Measurements from ENCODE around the gene GPR142. TPM values are rescaled to one million over a fixed set of nuclear protein-coding genes. Genes with fewer than 3 reads are reported as not detected.
A peak's percentile ranks its signal among the peaks of the same experiment; 100 is the strongest.

GPR142 gene
- total RNA-seq, 1 experiment from 2014 or later: not detected

GRCh38 chr17:74393346-74393942 lies 26.1 kb downstream of the GPR142 start:
- POLR2A ChIA-PET (ENCODE audit: unreplicated experiment): no interaction called here
- no peak overlapping the region for H3K9ac ChIP-seq (ENCODE audit: low read length)
- H3K4me1 ChIP-seq (ENCODE audit: insufficient read depth, low read length): peaks cover 17% of the 10 kb centered on the region
- H3K9me3 ChIP-seq (ENCODE audit: low read length): no peaks in the 10 kb centered on the region
- H4K20me1 ChIP-seq (ENCODE audit: low read length): no peaks in the 10 kb centered on the region
- no peaks in the 10 kb centered on the region for H3K9me2 ChIP-seq (replicated peaks; ENCODE audit: low read length)
- no peak for TF ChIP-seq CTCF (conservative IDR thresholded peaks at IDR 0.05; ENCODE audit: low read depth, low read length)
- no peak for TF ChIP-seq EZH2phosphoT487 (IDR thresholded peaks at IDR 0.05; ENCODE audit: borderline replicate concordance, low read length)
- TF ChIP-seq EZH2 (IDR thresholded peaks at IDR 0.05; ENCODE audit: low read length, unreplicated experiment): no peak
- CTCF ChIA-PET: interaction anchor here (0.6 to 0.7 kb wide), 2 partner anchors 14 to 15 kb away, joined by 4 to 7 read pairs; no protein-coding TSS in a partner anchor
- BruUV-seq (replicated peaks): no TSS peak
- no peak overlapping the region for H3K4me2 ChIP-seq (ENCODE audit: low read length)
- DNase-seq (no peak), ATAC-seq (no peak)
- H3K27ac ChIP-seq (ENCODE audit: low read length): no peak overlapping the region
- H3K36me3 ChIP-seq (ENCODE audit: low read depth, low read length): no peaks in the 10 kb centered on the region
- H3F3A ChIP-seq (ENCODE audit: low read length, unreplicated experiment): no peaks in the 10 kb centered on the region
- no peak overlapping the region for H3K4me3 ChIP-seq (ENCODE audit: low read length)
- no peaks in the 10 kb centered on the region for H3K79me2 ChIP-seq (ENCODE audit: low read length)
- H3K27me3 ChIP-seq (ENCODE audit: low read length): no peaks in the 10 kb centered on the region
- no peak overlapping the region for H2AFZ ChIP-seq (ENCODE audit: low read length)
- intact Hi-C loops (cut with micrococcal nuclease): no loop called here

GRCh38 chr17:74394275-74394950 lies 27.1 kb downstream of the GPR142 start:
- peak overlapping the region; percentile 58 for H3K4me2 ChIP-seq (ENCODE audit: low read length)
- ChIA-PET POLR2A (ENCODE audit: unreplicated experiment) (no interaction called here), CTCF (interaction anchor here (0.6 to 1.4 kb wide), 3 partner anchors 14 to 59 kb away, joined by 3 to 7 read pairs (median 4); no protein-coding TSS in a partner anchor)
- TF ChIP-seq EZH2 (IDR thresholded peaks at IDR 0.05; ENCODE audit: low read length, unreplicated experiment): no peak
- no peak for TF ChIP-seq CTCF (conservative IDR thresholded peaks at IDR 0.05; ENCODE audit: low read depth, low read length)
- TF ChIP-seq EZH2phosphoT487 (IDR thresholded peaks at IDR 0.05; ENCODE audit: borderline replicate concordance, low read length): no peak
- H3K27me3 ChIP-seq (ENCODE audit: low read length): no peaks in the 10 kb centered on the region
- no peaks in the 10 kb centered on the region for H3K36me3 ChIP-seq (ENCODE audit: low read depth, low read length)
- H2AFZ ChIP-seq (ENCODE audit: low read length): peak overlapping the region; percentile 79; the same call in 1 of the 2 replicates
- BruUV-seq (replicated peaks): no TSS peak
- H3K4me3 ChIP-seq (ENCODE audit: low read length): no peak overlapping the region
- intact Hi-C loops (cut with micrococcal nuclease): no loop called here
- ATAC-seq (peak; percentile 29), DNase-seq (no peak)
- no peaks in the 10 kb centered on the region for H4K20me1 ChIP-seq (ENCODE audit: low read length)
- H3K27ac ChIP-seq (ENCODE audit: low read length): peak overlapping the region; percentile 21
- no peaks in the 10 kb centered on the region for H3K9me3 ChIP-seq (ENCODE audit: low read length)
- no peaks in the 10 kb centered on the region for H3F3A ChIP-seq (ENCODE audit: low read length, unreplicated experiment)
- peaks cover 17% of the 10 kb centered on the region for H3K4me1 ChIP-seq (ENCODE audit: insufficient read depth, low read length)
- H3K9me2 ChIP-seq (replicated peaks; ENCODE audit: low read length): no peaks in the 10 kb centered on the region
- H3K9ac ChIP-seq (ENCODE audit: low read length): no peak overlapping the region
- H3K79me2 ChIP-seq (ENCODE audit: low read length): no peaks in the 10 kb centered on the region

GRCh38 chr17:74394977-74395376 lies 27.7 kb downstream of the GPR142 start:
- intact Hi-C loops (cut with micrococcal nuclease): no loop called here
- POLR2A ChIA-PET (ENCODE audit: unreplicated experiment): no interaction called here
- Histone ChIP-seq H3K9ac (ENCODE audit: low read length) (no peak overlapping the region), H3K9me2 (replicated peaks; ENCODE audit: low read length) (no peaks in the 10 kb centered on the region), H3K9me3 (ENCODE audit: low read length) (no peaks in the 10 kb centered on the region), H3K4me3 (ENCODE audit: low read length) (no peak overlapping the region), H3K27ac (ENCODE audit: low read length) (peak overlapping the region; percentile 21), H4K20me1 (ENCODE audit: low read length) (no peaks in the 10 kb centered on the region), H3K79me2 (ENCODE audit: low read length) (no peaks in the 10 kb centered on the region), H3K4me2 (ENCODE audit: low read length) (peak overlapping the region; percentile 58), H3K36me3 (ENCODE audit: low read depth, low read length) (no peaks in the 10 kb centered on the region), H3F3A (ENCODE audit: low read length, unreplicated experiment) (no peaks in the 10 kb centered on the region), H3K4me1 (ENCODE audit: insufficient read depth, low read length) (peaks cover 17% of the 10 kb centered on the region), H3K27me3 (ENCODE audit: low read length) (no peaks in the 10 kb centered on the region), H2AFZ (ENCODE audit: low read length) (peak overlapping the region; percentile 79)
- TF ChIP-seq EZH2phosphoT487 (IDR thresholded peaks at IDR 0.05; ENCODE audit: borderline replicate concordance, low read length) (no peak), CTCF (conservative IDR thresholded peaks at IDR 0.05; ENCODE audit: low read depth, low read length) (no peak), EZH2 (IDR thresholded peaks at IDR 0.05; ENCODE audit: low read length, unreplicated experiment) (no peak)
- no TSS peak for BruUV-seq (replicated peaks)
- DNase-seq (peak; percentile 81), ATAC-seq (peak; percentile 92)
- CTCF ChIA-PET: interaction anchor here (1.4 kb wide), 1 partner anchor 59 kb away, joined by 3 read pairs; no protein-coding TSS in a partner anchor

All from PC-3 (cell line).